Trophoblast cell (in vitro differentiated cells and primary cell): ENCODE results near the gene TSR3.

Experiments used
- DNase-seq, 2 donors: peaks; one replicate each; pipeline ENCODE4 v3.0.0-alpha.2; 2016
- H2AFZ ChIP-seq: 2 replicates; pipeline ENCODE4 v1.6.1; 2013; ENCODE audit warnings: low read length, moderate library complexity, mild to moderate bottlenecking; ENCODE audit not compliant: insufficient read depth, poor library complexity
- H2AK5ac ChIP-seq: 2 replicates; pipeline ENCODE4 v1.6.1; 2013; ENCODE audit warnings: mild to moderate bottlenecking, low read length
- H2BK120ac ChIP-seq: 2 replicates; pipeline ENCODE4 v1.6.1; 2013; ENCODE audit warnings: low read length, mild to moderate bottlenecking, moderate library complexity; ENCODE audit not compliant: insufficient read depth, poor library complexity
- H2BK12ac ChIP-seq: 2 replicates; pipeline ENCODE4 v1.6.1; 2013; ENCODE audit warnings: mild to moderate bottlenecking, low read length, moderate library complexity
- H2BK5ac ChIP-seq: 2 replicates; pipeline ENCODE4 v1.6.1; 2013; ENCODE audit warnings: low read length, low read depth, moderate library complexity, mild to moderate bottlenecking; ENCODE audit not compliant: poor library complexity
- H3K14ac ChIP-seq: 2 replicates; pipeline ENCODE4 v1.6.1; 2013; ENCODE audit warnings: mild to moderate bottlenecking, low read length
- H3K18ac ChIP-seq: 2 replicates; pipeline ENCODE4 v1.6.1; 2013; ENCODE audit warnings: mild to moderate bottlenecking, low read length
- H3K23ac ChIP-seq: 2 replicates; pipeline ENCODE4 v1.6.1; 2013; ENCODE audit warnings: low read length
- H3K27ac ChIP-seq: 2 replicates; pipeline ENCODE4 v1.5.1; 2013; ENCODE audit warnings: low read depth, mild to moderate bottlenecking, inconsistent platforms, low read length, moderate library complexity
- H3K27me3 ChIP-seq: 2 replicates; pipeline ENCODE4 v1.6.1; 2013; ENCODE audit warnings: inconsistent platforms, mild to moderate bottlenecking, low read length, moderate library complexity; ENCODE audit not compliant: insufficient read depth
- H3K36me3 ChIP-seq, 2 experiments: 1 replicate in 1 of 2; 2 replicates in 1 of 2; pipeline ENCODE4 v1.6.1; 2013; ENCODE audit warnings: low read length in 2 of 2, mild to moderate bottlenecking in 2 of 2, moderate library complexity in 1 of 2; ENCODE audit not compliant: insufficient read depth in 2 of 2, control insufficient read depth in 1 of 2
- H3K4ac ChIP-seq: 2 replicates; pipeline ENCODE4 v1.6.1; 2013; ENCODE audit warnings: low read depth, mild to moderate bottlenecking, low read length, moderate library complexity
- H3K4me1 ChIP-seq, 2 experiments: 1 replicate in 1 of 2; 2 replicates in 1 of 2; pipeline ENCODE4 v1.6.1; 2013; ENCODE audit warnings: low read length in 2 of 2, mild to moderate bottlenecking in 2 of 2, moderate library complexity in 1 of 2; ENCODE audit not compliant: insufficient read depth in 2 of 2, control insufficient read depth in 1 of 2
- H3K4me2 ChIP-seq: 2 replicates; pipeline ENCODE4 v1.6.1; 2013; ENCODE audit warnings: inconsistent platforms, mild to moderate bottlenecking, low read length, moderate library complexity
- H3K4me3 ChIP-seq: 2 replicates; pipeline ENCODE4 v1.5.1; 2013; ENCODE audit warnings: mild to moderate bottlenecking, low read depth, low read length, inconsistent platforms
- H3K79me1 ChIP-seq: one replicate; pipeline ENCODE4 v1.6.1; 2013; ENCODE audit warnings: low read length
- H3K79me2 ChIP-seq: 2 replicates; pipeline ENCODE4 v1.6.1; 2013; ENCODE audit warnings: low read length, mild to moderate bottlenecking; ENCODE audit not compliant: control insufficient read depth, insufficient read depth, poor library complexity
- H3K9ac ChIP-seq: 2 replicates; pipeline ENCODE4 v1.6.1; 2013; ENCODE audit warnings: mild to moderate bottlenecking, low read length
- H3K9me3 ChIP-seq: 2 replicates; pipeline ENCODE4 v1.6.1; 2013; ENCODE audit warnings: low read depth, mild to moderate bottlenecking, control low read depth, inconsistent platforms, low read length; ENCODE audit not compliant: insufficient read depth
- H4K12ac ChIP-seq: 2 replicates; pipeline ENCODE4 v1.6.1; 2013; ENCODE audit warnings: low read depth, mild to moderate bottlenecking, low read length, moderate library complexity
- H4K8ac ChIP-seq: 2 replicates; pipeline ENCODE4 v1.6.1; 2013; ENCODE audit warnings: low read depth, mild to moderate bottlenecking, low read length, moderate library complexity
- H4K91ac ChIP-seq: one replicate; pipeline ENCODE4 v1.6.1; 2013; ENCODE audit warnings: low read depth, mild to moderate bottlenecking, low read length, moderate library complexity
- WGBS: extraction: QIAGEN DNeasy Blood & Tissue Kit; methylation state at CpG from one replicate; pipeline ENCODE4 v1.1.7; 2013; ENCODE audit warnings: missing lambda C conversion rate; ENCODE audit not compliant: insufficient read length, insufficient coverage; ENCODE audit errors: extremely low coverage; 5-methylcytosine and 5-hydroxymethylcytosine counted together

TSR3 gene

GRCh38 chr16:1317479-1318267 lies 34.0 kb downstream of the TSR3 start:
- no peak overlapping the region for H3K27ac ChIP-seq
- H2AK5ac ChIP-seq: no peak overlapping the region
- H3K4me3 ChIP-seq: no peak overlapping the region
- H4K12ac ChIP-seq: no peak overlapping the region
- no peak overlapping the region for H3K9ac ChIP-seq
- H3K18ac ChIP-seq: no peak overlapping the region
- no peak overlapping the region for H3K4ac ChIP-seq
- no peak overlapping the region for H3K23ac ChIP-seq
- no peak overlapping the region for H2AFZ ChIP-seq
- H3K79me1 ChIP-seq: no peaks in the 10 kb centered on the region
- H3K14ac ChIP-seq: no peak overlapping the region
- H2BK120ac ChIP-seq: no peak overlapping the region
- H3K9me3 ChIP-seq: peaks cover 4% of the 10 kb centered on the region
- H3K79me2 ChIP-seq: peaks cover 13% of the 10 kb centered on the region
- H4K8ac ChIP-seq: no peak overlapping the region
- no peak overlapping the region for H3K4me2 ChIP-seq
- peaks cover 91 to 93% of the 10 kb centered on the region in 2 experiments for H3K36me3 ChIP-seq
- H2BK12ac ChIP-seq: no peak overlapping the region
- no peak for DNase-seq
- no peaks in the 10 kb centered on the region for H3K27me3 ChIP-seq
- no peak overlapping the region for H4K91ac ChIP-seq
- no peak overlapping the region for H2BK5ac ChIP-seq
- H3K4me1 ChIP-seq: no peaks in the 10 kb centered on the region
- no CpG with 5 or more reads among the region's 32 CpGs for WGBS

GRCh38 chr16:1316033-1316405 lies 35.7 kb downstream of the TSR3 start:
- H4K91ac ChIP-seq: no peak overlapping the region
- H3K9me3 ChIP-seq: peaks cover 4% of the 10 kb centered on the region
- no peak overlapping the region for H4K8ac ChIP-seq
- peaks cover 84 to 90% of the 10 kb centered on the region in 2 experiments for H3K36me3 ChIP-seq
- H3K27me3 ChIP-seq: no peaks in the 10 kb centered on the region
- H3K4ac ChIP-seq: no peak overlapping the region
- whole genome bisulfite sequencing: no CpG with 5 or more reads among the region's 14 CpGs
- H2AK5ac ChIP-seq: no peak overlapping the region
- H3K79me2 ChIP-seq: peaks cover 30% of the 10 kb centered on the region
- no peak overlapping the region for H3K4me3 ChIP-seq
- no peak overlapping the region for H3K9ac ChIP-seq
- H3K18ac ChIP-seq: no peak overlapping the region
- H3K14ac ChIP-seq: no peak overlapping the region
- H4K12ac ChIP-seq: no peak overlapping the region
- H2BK120ac ChIP-seq: no peak overlapping the region
- H3K27ac ChIP-seq: no peak overlapping the region
- H3K79me1 ChIP-seq: no peaks in the 10 kb centered on the region
- H2BK5ac ChIP-seq: no peak overlapping the region
- no peak overlapping the region for H3K4me2 ChIP-seq
- peaks cover 8 to 9% of the 10 kb centered on the region in 2 experiments for H3K4me1 ChIP-seq
- H2AFZ ChIP-seq: no peak overlapping the region
- no peak overlapping the region for H2BK12ac ChIP-seq
- DNase-seq: no peak
- no peak overlapping the region for H3K23ac ChIP-seq

- Histone ChIP-seq H4K12ac (no peak overlapping the region), H3K14ac (no peak overlapping the region), H3K18ac (no peak overlapping the region), H3K9ac (no peak overlapping the region), H3K4me3 (no peak overlapping the region), H4K8ac (no peak overlapping the region), H2AFZ (no peak overlapping the region), H3K27ac (no peak overlapping the region), H2BK12ac (no peak overlapping the region), H3K9me3 (peaks cover 4% of the 10 kb centered on the region), H3K4me1 (peaks cover 11 to 13% of the 10 kb centered on the region in 2 experiments), H3K23ac (no peak overlapping the region), H2AK5ac (no peak overlapping the region), H3K79me1 (no peaks in the 10 kb centered on the region), H3K4me2 (no peak overlapping the region), H3K4ac (peak overlapping the region; percentile 16), H2BK5ac (no peak overlapping the region), H4K91ac (no peak overlapping the region), H3K36me3 (peaks cover 78 to 83% of the 10 kb centered on the region in 2 experiments), H3K27me3 (no peaks in the 10 kb centered on the region), H2BK120ac (no peak overlapping the region), H3K79me2 (peaks cover 36% of the 10 kb centered on the region)
- no peak for DNase-seq
- WGBS: no CpG with 5 or more reads among the region's 46 CpGs
Observed at GRCh38 chr16:1315081-1316032, 36.3 kb downstream of the TSR3 start.

- DNase-seq: no peak
- Histone ChIP-seq H3K4ac (peak overlapping the region; percentile 86), H3K23ac (no peak overlapping the region), H2BK5ac (no peak overlapping the region), H2BK12ac (no peak overlapping the region), H3K36me3 (peaks cover 70 to 75% of the 10 kb centered on the region in 2 experiments), H3K18ac (no peak overlapping the region), H3K9ac (no peak overlapping the region), H4K91ac (no peak overlapping the region), H3K79me1 (no peaks in the 10 kb centered on the region), H3K14ac (no peak overlapping the region), H3K79me2 (peaks cover 42% of the 10 kb centered on the region), H3K27ac (no peak overlapping the region), H2AK5ac (no peak overlapping the region), H2AFZ (no peak overlapping the region), H3K27me3 (no peaks in the 10 kb centered on the region), H4K12ac (no peak overlapping the region), H2BK120ac (no peak overlapping the region), H3K4me1 (peaks cover 11 to 13% of the 10 kb centered on the region in 2 experiments), H3K9me3 (peaks cover 4% of the 10 kb centered on the region), H3K4me3 (no peak overlapping the region), H3K4me2 (no peak overlapping the region), H4K8ac (no peak overlapping the region)
- no CpG with 5 or more reads among the region's 28 CpGs for WGBS
Observed at GRCh38 chr16:1314399-1315068, 37.1 kb downstream of the TSR3 start.
